Mesothelial cell of epicardium (in vitro differentiated cells): ENCODE results near the gene DHRS3. TPM values are rescaled to one million over a fixed set of nuclear protein-coding genes. Genes with fewer than 3 reads are reported as not detected.

Experiments used
- DNase-seq, 2 experiments: peaks; one replicate each; pipeline ENCODE4 v3.0.0; 2021; ENCODE audit warnings: low spot score in 2 of 2; ENCODE audit not compliant: unreplicated experiment in 2 of 2
- H3K27ac Mint-ChIP-seq: 2 replicates; pipeline ENCODE4 v1.8.0; 2021; ENCODE audit warnings: mixed read lengths
- H3K27me3 Mint-ChIP-seq: 2 replicates; pipeline ENCODE4 v1.8.0; 2021; ENCODE audit warnings: low read depth, mixed read lengths
- H3K36me3 Mint-ChIP-seq: 2 replicates; pipeline ENCODE4 v1.8.0; 2021; ENCODE audit warnings: mixed read lengths
- H3K4me1 Mint-ChIP-seq: 2 replicates; pipeline ENCODE4 v1.8.0; 2021; ENCODE audit warnings: mixed read lengths
- H3K4me3 Mint-ChIP-seq: 2 replicates; pipeline ENCODE4 v1.8.0; 2021; ENCODE audit warnings: mild to moderate bottlenecking, moderate library complexity, mixed read lengths
- H3K9me3 Mint-ChIP-seq: 2 replicates; pipeline ENCODE4 v1.8.0; 2021; ENCODE audit warnings: mixed read lengths
- total RNA-seq: library from RNA; stranded (reverse); gene quantifications from 3 replicates; pipeline ENCODE4 v1.2.1, GENCODE V29; 2021
- TF ChIP-seq, protein P1 (sequence below): fragments of 200-600 bp; sonication (generic); IDR thresholded peaks from one replicate; pipeline ENCODE4 v1.5.0; 2021; ENCODE audit warnings: antibody characterized with exemption; ENCODE audit not compliant: unreplicated experiment

The DHRS3 gene
- total RNA-seq, 1 donor from 2014 or later = 1,086 TPM

DNA sequence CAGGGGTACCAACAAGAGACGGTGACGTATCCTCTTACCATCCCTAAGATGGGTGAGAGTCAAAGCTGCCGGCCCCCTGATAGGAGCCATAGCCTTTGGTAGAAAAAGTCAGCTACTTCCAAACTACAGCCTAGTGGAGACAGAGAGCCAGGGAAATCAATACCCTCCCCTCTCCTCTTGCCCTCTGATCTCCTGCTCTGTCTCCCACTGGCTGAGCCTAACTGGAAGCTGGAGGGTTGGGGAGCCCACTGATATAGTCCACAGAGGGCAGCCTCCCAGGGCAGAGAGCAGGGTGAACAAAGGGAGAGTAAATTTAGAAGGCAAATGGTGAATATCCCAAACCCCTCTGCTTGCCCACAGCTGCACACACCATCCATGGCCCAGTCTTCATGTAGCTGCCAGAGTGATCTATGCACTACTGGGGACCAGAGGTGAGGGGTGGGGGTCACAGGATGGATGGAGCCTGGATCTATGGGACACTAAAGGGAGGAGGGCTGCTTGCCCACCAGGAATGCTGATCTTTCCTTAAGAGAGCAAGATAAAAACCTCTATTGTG, 80.0 kb downstream of the DHRS3 start:
- TF ChIP-seq, protein P1, sequence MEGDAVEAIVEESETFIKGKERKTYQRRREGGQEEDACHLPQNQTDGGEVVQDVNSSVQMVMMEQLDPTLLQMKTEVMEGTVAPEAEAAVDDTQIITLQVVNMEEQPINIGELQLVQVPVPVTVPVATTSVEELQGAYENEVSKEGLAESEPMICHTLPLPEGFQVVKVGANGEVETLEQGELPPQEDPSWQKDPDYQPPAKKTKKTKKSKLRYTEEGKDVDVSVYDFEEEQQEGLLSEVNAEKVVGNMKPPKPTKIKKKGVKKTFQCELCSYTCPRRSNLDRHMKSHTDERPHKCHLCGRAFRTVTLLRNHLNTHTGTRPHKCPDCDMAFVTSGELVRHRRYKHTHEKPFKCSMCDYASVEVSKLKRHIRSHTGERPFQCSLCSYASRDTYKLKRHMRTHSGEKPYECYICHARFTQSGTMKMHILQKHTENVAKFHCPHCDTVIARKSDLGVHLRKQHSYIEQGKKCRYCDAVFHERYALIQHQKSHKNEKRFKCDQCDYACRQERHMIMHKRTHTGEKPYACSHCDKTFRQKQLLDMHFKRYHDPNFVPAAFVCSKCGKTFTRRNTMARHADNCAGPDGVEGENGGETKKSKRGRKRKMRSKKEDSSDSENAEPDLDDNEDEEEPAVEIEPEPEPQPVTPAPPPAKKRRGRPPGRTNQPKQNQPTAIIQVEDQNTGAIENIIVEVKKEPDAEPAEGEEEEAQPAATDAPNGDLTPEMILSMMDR = no peak

DNA sequence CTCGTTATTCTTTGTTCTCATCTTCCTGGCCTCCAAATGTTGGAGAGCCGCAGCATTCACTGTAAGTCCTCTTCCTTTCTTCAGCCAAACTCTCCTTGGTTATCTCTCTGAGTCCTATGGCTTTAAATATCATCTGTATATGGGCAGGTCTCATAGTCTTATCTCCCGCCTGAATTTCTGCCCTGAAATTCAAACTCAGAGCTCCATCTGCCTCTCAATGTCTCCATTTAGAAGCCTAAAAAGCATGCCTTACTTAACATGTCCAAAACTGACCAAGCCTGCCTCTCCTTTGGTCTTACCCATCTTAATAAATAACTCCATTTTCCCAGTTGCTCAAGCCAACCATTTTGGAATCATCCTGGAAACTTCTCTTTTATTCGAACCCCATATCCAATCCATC, 80.7 kb downstream of the DHRS3 start:
- H3K4me1 Mint-ChIP-seq = peaks cover 32% of the 10 kb centered on the region
- TF ChIP-seq, protein P1 = no peak
- H3K36me3 Mint-ChIP-seq = peaks cover 33% of the 10 kb centered on the region
- peaks cover 34% of the 10 kb centered on the region for H3K9me3 Mint-ChIP-seq
- no peak overlapping the region for H3K4me3 Mint-ChIP-seq
- peak overlapping the region; percentile 66 for H3K27ac Mint-ChIP-seq
- DNase-seq = no peak
- H3K27me3 Mint-ChIP-seq = no peaks in the 10 kb centered on the region

More for the DNA sequence above, 80.0 kb downstream of the DHRS3 start:
- Mint-ChIP-seq H3K4me3 (no peak overlapping the region), H3K27ac (peak overlapping the region; percentile 66), H3K4me1 (peaks cover 35% of the 10 kb centered on the region), H3K9me3 (peaks cover 34% of the 10 kb centered on the region), H3K36me3 (peaks cover 33% of the 10 kb centered on the region), H3K27me3 (no peaks in the 10 kb centered on the region)
- DNase-seq = no peak

DNA sequence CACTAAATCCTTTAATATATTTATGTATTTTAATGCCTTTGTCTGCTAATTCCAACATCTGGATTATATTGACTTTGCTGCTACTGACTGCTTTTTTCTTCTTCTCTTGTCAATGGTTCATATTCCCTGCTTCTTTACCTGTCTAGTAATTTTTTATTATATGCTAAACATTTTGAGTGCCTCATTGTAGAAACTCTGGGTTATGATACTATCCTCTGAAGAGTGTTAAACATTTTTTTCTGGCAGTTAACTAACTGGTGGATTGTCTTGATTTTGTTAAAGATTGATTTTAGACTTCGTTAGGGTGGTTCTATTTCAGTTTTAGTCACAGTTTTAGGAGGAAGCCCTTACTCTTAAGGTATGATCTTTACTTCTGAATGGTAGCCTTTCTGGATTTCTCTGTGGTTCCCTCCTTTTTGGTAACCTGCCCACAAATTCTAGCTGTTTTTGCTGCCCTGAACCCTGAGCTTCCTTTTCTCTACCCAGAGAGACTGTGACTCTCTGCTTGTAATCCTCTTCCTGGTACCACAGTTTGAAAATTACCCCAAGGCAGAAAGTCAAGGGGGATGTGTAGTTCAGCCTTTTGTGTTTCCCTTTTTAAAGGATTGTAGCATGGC, 81.9 kb downstream of the DHRS3 start:
- TF ChIP-seq, protein P1 = no peak
- peaks cover 35% of the 10 kb centered on the region for H3K36me3 Mint-ChIP-seq
- peak overlapping the region; percentile 56 for H3K27ac Mint-ChIP-seq
- H3K9me3 Mint-ChIP-seq = peaks cover 34% of the 10 kb centered on the region
- DNase-seq = no peak
- H3K4me1 Mint-ChIP-seq = peaks cover 29% of the 10 kb centered on the region
- no peak overlapping the region for H3K4me3 Mint-ChIP-seq
- H3K27me3 Mint-ChIP-seq = no peaks in the 10 kb centered on the region

DNA sequence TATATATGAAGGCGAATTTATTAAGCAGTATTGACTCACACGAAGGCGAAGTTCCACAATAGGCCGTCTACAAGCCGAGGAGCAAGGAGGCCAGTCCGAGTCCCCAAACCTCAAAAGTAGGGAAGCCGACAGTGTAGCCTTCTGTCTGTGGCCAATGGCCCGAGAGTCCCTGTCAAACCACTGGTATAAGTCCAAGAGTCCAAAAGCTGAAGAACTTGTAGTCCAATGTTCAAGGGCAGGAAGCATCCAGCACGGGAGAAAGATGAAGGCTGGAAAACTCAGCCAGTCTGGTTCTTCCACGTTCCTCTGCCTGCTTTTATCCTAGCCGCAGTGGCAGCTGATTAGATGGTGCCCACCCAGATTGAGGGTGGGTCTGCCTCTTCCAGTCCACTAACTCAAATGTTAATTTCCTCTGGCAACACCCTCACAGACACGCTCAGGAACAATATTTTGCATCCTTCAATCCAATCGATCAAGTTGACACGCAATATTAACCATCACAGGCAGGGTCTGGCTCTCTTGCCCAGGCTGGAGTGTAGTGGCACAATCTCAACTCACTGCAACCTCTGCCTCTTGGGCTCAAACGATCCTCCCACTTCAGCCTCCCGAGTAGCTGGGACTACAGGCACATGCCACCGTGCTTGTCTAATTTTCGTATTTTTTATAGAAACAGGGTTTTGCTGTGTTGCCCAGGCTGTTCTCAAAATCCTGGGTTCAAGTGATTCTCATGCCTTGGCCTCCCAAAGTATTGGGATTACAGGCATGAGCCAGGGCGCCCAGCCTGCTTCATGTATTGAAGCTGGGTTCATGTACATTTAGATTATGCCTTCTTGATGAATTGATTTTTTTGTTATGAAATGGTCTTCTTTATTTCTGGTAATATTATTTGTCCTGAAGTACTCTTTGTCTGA, 85.3 kb downstream of the DHRS3 start:
- Mint-ChIP-seq H3K36me3 (peaks cover 34% of the 10 kb centered on the region), H3K27me3 (no peaks in the 10 kb centered on the region), H3K9me3 (peaks cover 33% of the 10 kb centered on the region), H3K4me3 (no peak overlapping the region), H3K4me1 (peaks cover 30% of the 10 kb centered on the region), H3K27ac (peak overlapping the region; percentile 93)
- TF ChIP-seq, protein P1 = no peak
- no peak for DNase-seq

DNA sequence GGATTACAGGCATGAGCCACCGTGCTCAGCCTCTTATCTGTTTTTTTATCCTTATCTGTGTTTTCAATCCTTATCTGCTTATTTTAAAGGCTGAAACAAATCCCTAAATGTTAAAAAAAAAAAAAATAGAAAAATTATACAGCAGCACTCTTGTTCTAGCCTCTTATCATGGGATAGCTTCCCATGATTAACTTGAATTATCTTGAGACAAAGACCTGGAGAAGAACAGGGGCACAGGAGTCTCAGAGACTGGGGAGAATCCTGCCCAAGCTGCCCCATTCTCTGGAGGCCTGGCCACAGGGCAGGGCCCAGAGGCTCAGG, 86.9 kb downstream of the DHRS3 start:
- TF ChIP-seq, protein P1 = no peak
- Mint-ChIP-seq H3K27me3 (no peaks in the 10 kb centered on the region), H3K4me3 (no peak overlapping the region), H3K27ac (peak overlapping the region; percentile 93), H3K36me3 (peaks cover 21% of the 10 kb centered on the region), H3K4me1 (peaks cover 27% of the 10 kb centered on the region), H3K9me3 (peaks cover 20% of the 10 kb centered on the region)
- no peak for DNase-seq
